GM23338 (cell line): ENCODE measurements around the gene BCL2L15. TPM values are rescaled to one million over a fixed set of nuclear protein-coding genes. Genes with fewer than 3 reads are reported as not detected.

Experiments used
- ATAC-seq: fragments of 200-7000 bp; cut with Tn5 transposase; 3 replicates; pipeline ENCODE4 v1.9.1; 2020
- DNase-seq: peaks from one replicate; pipeline ENCODE4 v3.0.0-alpha.2; 2015; ENCODE audit warnings: low spot score
- H2AFZ ChIP-seq: fragments of 200-600 bp; sonication (generic); 2 replicates; pipeline ENCODE4 v1.8.0; 2016; ENCODE audit warnings: antibody characterized with exemption, mild to moderate bottlenecking, moderate library complexity
- H3F3A ChIP-seq: fragments of 200-600 bp; sonication (generic); replicated peaks from 2 replicates; pipeline ENCODE4 v1.8.0; 2017; ENCODE audit warnings: antibody characterized with exemption, mixed run types, low read depth
- H3K27ac ChIP-seq: fragments of 200-600 bp; sonication (generic); 2 replicates; pipeline ENCODE4 v1.6.1; 2016; ENCODE audit warnings: low read depth
- H3K27me3 ChIP-seq: fragments of 200-600 bp; sonication (generic); 2 replicates; pipeline ENCODE4 v1.8.0; 2016; ENCODE audit warnings: mild to moderate bottlenecking, mixed run types, moderate library complexity; ENCODE audit not compliant: insufficient read depth
- H3K36me3 ChIP-seq: fragments of 200-600 bp; sonication (generic); 2 replicates; pipeline ENCODE4 v1.8.0; 2016; ENCODE audit warnings: mild to moderate bottlenecking; ENCODE audit not compliant: insufficient read depth
- H3K4me1 ChIP-seq: fragments of 200-600 bp; sonication (generic); 2 replicates; pipeline ENCODE4 v1.8.0; 2016; ENCODE audit warnings: mild to moderate bottlenecking, moderate library complexity; ENCODE audit not compliant: insufficient read depth
- H3K4me2 ChIP-seq: fragments of 200-600 bp; sonication (generic); 2 replicates; pipeline ENCODE4 v1.7.1; 2017; ENCODE audit warnings: mixed run types
- H3K4me3 ChIP-seq: fragments of 200-600 bp; sonication (generic); 2 replicates; pipeline ENCODE4 v1.6.1; 2016; ENCODE audit warnings: mixed run types
- H3K79me2 ChIP-seq: fragments of 200-600 bp; sonication (generic); replicated peaks from 2 replicates; pipeline ENCODE4 v1.8.0; 2017; ENCODE audit warnings: mild to moderate bottlenecking; ENCODE audit not compliant: insufficient read depth
- H3K9me2 ChIP-seq: fragments of 200-600 bp; sonication (generic); 2 replicates; pipeline ENCODE4 v1.8.0; 2017; ENCODE audit not compliant: insufficient read depth
- H4K20me1 ChIP-seq: fragments of 200-600 bp; sonication (generic); replicated peaks from 2 replicates; pipeline ENCODE4 v1.8.0; 2017; ENCODE audit warnings: mild to moderate bottlenecking; ENCODE audit not compliant: insufficient read depth
- H3K27ac Mint-ChIP-seq: 2 replicates; pipeline ENCODE4 v1.8.0; 2020; ENCODE audit warnings: inconsistent platforms, mild to moderate bottlenecking, moderate library complexity, mixed read lengths
- H3K27me3 Mint-ChIP-seq: 3 replicates; pipeline ENCODE4 v1.8.0; 2022; ENCODE audit warnings: low read depth, mild to moderate bottlenecking, moderate library complexity, mixed read lengths, inconsistent platforms; ENCODE audit not compliant: insufficient read depth, poor library complexity
- H3K36me3 Mint-ChIP-seq: 3 replicates; pipeline ENCODE4 v1.8.0; 2021; ENCODE audit warnings: low read depth, mild to moderate bottlenecking, inconsistent platforms, moderate library complexity, mixed read lengths
- H3K4me1 Mint-ChIP-seq: 3 replicates; pipeline ENCODE4 v1.8.0; 2020; ENCODE audit warnings: mild to moderate bottlenecking, inconsistent platforms, mixed read lengths
- H3K4me3 Mint-ChIP-seq: 3 replicates; pipeline ENCODE4 v1.8.0; 2021; ENCODE audit warnings: moderate library complexity, mild to moderate bottlenecking, inconsistent platforms, mixed read lengths
- H3K9me3 Mint-ChIP-seq: 3 replicates; pipeline ENCODE4 v1.8.0; 2020; ENCODE audit warnings: moderate library complexity, mild to moderate bottlenecking, inconsistent platforms, mixed read lengths
- CREB1 ChIP-seq: fragments of 250-450 bp; sonication (Bioruptor Pico); IDR thresholded peaks from 2 replicates; pipeline ENCODE4 v1.5.0; 2020; ENCODE audit warnings: low read depth, mild to moderate bottlenecking, moderate library complexity
- CTCF ChIP-seq, 2 experiments: fragments of 200-600 bp in 1 of 2; sonication (generic) in 1 of 2; conservative IDR thresholded peaks; 2 replicates each; pipeline versions ENCODE4 v1.5.1 to v1.6.1; 2016 to 2017; ENCODE audit warnings: antibody characterized with exemption in 2 of 2, low read depth in 2 of 2, mild to moderate bottlenecking in 2 of 2, moderate library complexity in 1 of 2
- ETS1 ChIP-seq: IDR thresholded peaks from 2 replicates; pipeline ENCODE4 v1.6.1; 2016; ENCODE audit warnings: antibody characterized with exemption
- EZH2 ChIP-seq: fragments of 200-600 bp; sonication (generic); IDR thresholded peaks from one replicate; pipeline ENCODE4 v1.8.0; 2017; ENCODE audit warnings: antibody characterized with exemption, mild to moderate bottlenecking, low read depth; ENCODE audit not compliant: unreplicated experiment
- EZH2phosphoT487 ChIP-seq: fragments of 200-600 bp; sonication (generic); IDR thresholded peaks from one replicate; pipeline ENCODE4 v1.8.1; 2018; ENCODE audit warnings: antibody characterized with exemption; ENCODE audit not compliant: unreplicated experiment
- REST ChIP-seq: IDR thresholded peaks from one replicate; pipeline ENCODE4 v1.6.1; 2018; ENCODE audit warnings: antibody characterized with exemption; ENCODE audit not compliant: unreplicated experiment
- STAT1 ChIP-seq: IDR thresholded peaks from one replicate; pipeline ENCODE4 v1.6.1; 2016; ENCODE audit warnings: antibody characterized with exemption; ENCODE audit not compliant: unreplicated experiment
- ZNF114 ChIP-seq: fragments of 250-450 bp; sonication (Bioruptor Pico); IDR thresholded peaks from 2 replicates; pipeline ENCODE4 v1.5.0; 2020; ENCODE audit warnings: mild to moderate bottlenecking, moderate library complexity
- ZNF331 ChIP-seq: fragments of 250-450 bp; sonication (Bioruptor Pico); IDR thresholded peaks from 2 replicates; pipeline ENCODE4 v1.5.0; 2020; ENCODE audit warnings: low read depth, mild to moderate bottlenecking, moderate library complexity
- polyA plus RNA-seq: library from polyadenylated mRNA; unstranded; fragments of >200 nt; fragmentation: Nextera tagmentation; extraction: Ambion mirVana; gene quantifications from 2 replicates; pipeline ENCODE4 v1.2.1, GENCODE V29; 2016
- total RNA-seq: library from RNA; depleted of rRNA; stranded (reverse); fragments of >200 nt; shearing (Covaris generic); gene quantifications from 2 replicates; pipeline ENCODE4 v1.2.3, GENCODE V29; 2014

Gene BCL2L15
- total and polyA plus RNA-seq, 2 experiments from 2014 or later = not detected

- H3K4me3 ChIP-seq = no peak overlapping the region
- H3K4me1 ChIP-seq = peaks cover 9% of the 10 kb centered on the region; the same call in 1 of the 2 replicates
- no peaks in the 10 kb centered on the region for H3K27me3 ChIP-seq
- H3K36me3 ChIP-seq = no peaks in the 10 kb centered on the region; the same call in 1 of the 2 replicates
- H3K27ac ChIP-seq = no peak overlapping the region
- no peak overlapping the region for H3K4me3 Mint-ChIP-seq
- peaks cover 4% of the 10 kb centered on the region for H3K27me3 Mint-ChIP-seq
- peaks cover 10% of the 10 kb centered on the region; the same call in 1 of the 3 replicates for H3K36me3 Mint-ChIP-seq
- H3K4me2 ChIP-seq = no peak overlapping the region
- H3K79me2 ChIP-seq = 0 out of 2 replicates have a peak, but pooled peaks cover 6% of the 10 kb centered on the region
- H3F3A ChIP-seq = peaks cover 9% of the 10 kb centered on the region; the same call in 1 of the 2 replicates
- no peaks in the 10 kb centered on the region for H3K9me2 ChIP-seq
- no peak overlapping the region for H3K27ac Mint-ChIP-seq
- H3K4me1 Mint-ChIP-seq = peaks cover 5% of the 10 kb centered on the region
- DNase-seq (no peak), ATAC-seq (no peak)
- no peaks in the 10 kb centered on the region for H4K20me1 ChIP-seq
- H2AFZ ChIP-seq = no peak overlapping the region
- TF ChIP-seq ZNF331 (no peak), EZH2 (no peak), CTCF (conservative IDR thresholded peaks at IDR 0.05; ENCODE audit: low read depth in 2 of 2) (no peak), EZH2phosphoT487 (no peak), ETS1 (no peak), CREB1 (no peak), STAT1 (no peak), REST (no peak), ZNF114 (CRISPR knock-in tag) (no peak)
- no peaks in the 10 kb centered on the region for H3K9me3 Mint-ChIP-seq
Measured at GRCh38 chr1:113899111-113899510, 11.7 kb upstream of the BCL2L15 start.
